DND-41 (cell line): ENCODE data around the gene NFATC2.

Experiments used
- CTCF ChIP-seq: IDR thresholded peaks from 2 replicates; pipeline ENCODE4 v1.5.1; 2012; ENCODE audit warnings: borderline replicate concordance, low read length, moderate library complexity, mild to moderate bottlenecking; ENCODE audit not compliant: poor library complexity, severe bottlenecking; ENCODE audit errors: extremely low read depth
- EZH2 ChIP-seq: IDR thresholded peaks from 3 replicates; pipeline ENCODE4 v1.6.1; 2012; ENCODE audit warnings: borderline replicate concordance, low read depth, mild to moderate bottlenecking, moderate library complexity, low read length, inconsistent platforms; ENCODE audit not compliant: severe bottlenecking

GRCh38 chr20:51372176-51372803, 170.2 kb downstream of the NFATC2 start:
- TF ChIP-seq CTCF: peak; percentile 56
- TF ChIP-seq EZH2: no peak
